ENCODE results near the gene E2F6. TPM values are rescaled to one million over a fixed set of nuclear protein-coding genes. Genes with fewer than 3 reads are reported as not detected.
A peak's percentile ranks its signal among the peaks of the same experiment; 100 is the strongest.

E2F6 gene
- total and polyA plus RNA-seq, 2 donors (not counting 3 experiments of a cell fraction or from before 2014, with no cell fraction given) = 7.9 to 15.7 TPM

- Histone ChIP-seq H3K9me1 (replicated peaks; ENCODE audit: control insufficient read depth, extremely low read depth, insufficient read depth, low read length) (no peaks in the 10 kb centered on the region), H3K9ac (replicated peaks; ENCODE audit: extremely low read depth, insufficient read depth, low read length) (no peak overlapping the region), H3K4me3 (replicated peaks in 1 of 3; ENCODE audit: insufficient read depth in 1 of 3, low read depth in 1 of 3, low read length in 3 of 3) (no peak overlapping the region), H3K79me2 (ENCODE audit: control insufficient read depth, insufficient read depth, low read length) (peaks cover 28% of the 10 kb centered on the region), H2AFZ (ENCODE audit: low read depth, low read length) (no peak overlapping the region), H3K4me1 (ENCODE audit: control insufficient read depth, extremely low read depth, insufficient read depth, low read length) (peaks cover 18% of the 10 kb centered on the region), H3K27me3 (ENCODE audit: control insufficient read depth in 2 of 2, insufficient read depth in 2 of 2, low read length in 2 of 2) (no peaks in the 10 kb centered on the region), H3K36me3 (ENCODE audit: control insufficient read depth in 2 of 2, extremely low read depth in 1 of 2, insufficient read depth in 2 of 2, low read length in 2 of 2) (no peaks in the 10 kb centered on the region), H3K27ac (ENCODE audit: insufficient read depth, low read depth, low read length) (no peak overlapping the region), H4K20me1 (replicated peaks; ENCODE audit: control insufficient read depth, extremely low read depth, insufficient read depth, low read length) (peaks cover 2% of the 10 kb centered on the region), H3K4me2 (ENCODE audit: insufficient read depth, low read length) (no peak overlapping the region), H3K9me3 (replicated peaks; ENCODE audit: control insufficient read depth, insufficient read depth, low read length) (no peaks in the 10 kb centered on the region)
- TF ChIP-seq GATA2 (IDR thresholded peaks at IDR 0.05; ENCODE audit: insufficient read depth, insufficient read length, low read depth, low read length) (no peak), FOS (IDR thresholded peaks at IDR 0.05; ENCODE audit: borderline replicate concordance, insufficient read depth, low read length) (no peak), MYC (IDR thresholded peaks at IDR 0.05; ENCODE audit: low read depth, low read length) (no peak), POLR2A (IDR thresholded peaks at IDR 0.05; ENCODE audit: low read depth, low read length) (no peak), POLR2AphosphoS5 (IDR thresholded peaks at IDR 0.05; ENCODE audit: insufficient read depth, low read depth, low read length) (no peak)
- FAIRE-seq = no peak
- intact Hi-C loops (cut with micrococcal nuclease) (loop anchor here (5.0 to 10.0 kb wide), 2 partner anchors 277 to 310 kb away; partner anchors contain the start of gene LPIN1), dilution Hi-C loops (cut with MboI; ENCODE audit: extremely low pct_ligation_motif_present, low sequenced_read_pairs) (no loop called here)
- ChIA-PET CTCF (no interaction called here), POLR2A (no interaction called here)
- DNase-seq (ENCODE audit: low read depth, low spot score) = no peak
- no TSS peak for BruUV-seq (replicated peaks)
Observed at GRCh38 chr2:11467749-11468148, 1.8 kb upstream of the E2F6 start.

- Histone ChIP-seq H3K27me3 (ENCODE audit: control insufficient read depth in 2 of 2, insufficient read depth in 2 of 2, low read length in 2 of 2) (no peaks in the 10 kb centered on the region), H3K9me1 (replicated peaks; ENCODE audit: control insufficient read depth, extremely low read depth, insufficient read depth, low read length) (no peaks in the 10 kb centered on the region), H3K27ac (ENCODE audit: insufficient read depth, low read depth, low read length) (no peak overlapping the region), H4K20me1 (replicated peaks; ENCODE audit: control insufficient read depth, extremely low read depth, insufficient read depth, low read length) (peaks cover 2% of the 10 kb centered on the region), H3K4me1 (ENCODE audit: control insufficient read depth, extremely low read depth, insufficient read depth, low read length) (peaks cover 21% of the 10 kb centered on the region), H3K9me3 (replicated peaks; ENCODE audit: control insufficient read depth, insufficient read depth, low read length) (no peaks in the 10 kb centered on the region), H2AFZ (ENCODE audit: low read depth, low read length) (no peak overlapping the region), H3K36me3 (ENCODE audit: control insufficient read depth in 2 of 2, extremely low read depth in 1 of 2, insufficient read depth in 2 of 2, low read length in 2 of 2) (no peaks in the 10 kb centered on the region), H3K79me2 (ENCODE audit: control insufficient read depth, insufficient read depth, low read length) (peaks cover 34% of the 10 kb centered on the region), H3K9ac (replicated peaks; ENCODE audit: extremely low read depth, insufficient read depth, low read length) (no peak overlapping the region), H3K4me2 (ENCODE audit: insufficient read depth, low read length) (peak overlapping the region; percentile 27), H3K4me3 (replicated peaks in 1 of 3; ENCODE audit: insufficient read depth in 1 of 3, low read depth in 1 of 3, low read length in 3 of 3) (no peak overlapping the region)
- BruUV-seq (replicated peaks) = no TSS peak
- CTCF ChIA-PET = interaction anchor here (2.6 to 3.3 kb wide), 2 partner anchors 11 to 335 kb away, joined by 14 to 26 read pairs; a partner anchor contains a TSS
- POLR2A ChIA-PET = no interaction called here
- DNase-seq (ENCODE audit: low read depth, low spot score) (no peak), FAIRE-seq (no peak)
- dilution Hi-C loops (cut with MboI; ENCODE audit: extremely low pct_ligation_motif_present, low sequenced_read_pairs) = no loop called here
- TF ChIP-seq GATA2 (IDR thresholded peaks at IDR 0.05; ENCODE audit: insufficient read depth, insufficient read length, low read depth, low read length) (no peak), EZH2 (IDR thresholded peaks at IDR 0.05; ENCODE audit: borderline replicate concordance, low read depth, low read length, severe bottlenecking) (no peak), FOS (IDR thresholded peaks at IDR 0.05; ENCODE audit: borderline replicate concordance, insufficient read depth, low read length) (no peak), MAX (IDR thresholded peaks at IDR 0.05; ENCODE audit: insufficient read depth, insufficient read length) (no peak), POLR2A (IDR thresholded peaks at IDR 0.05; ENCODE audit: low read depth, low read length) (no peak), POLR2AphosphoS5 (IDR thresholded peaks at IDR 0.05; ENCODE audit: insufficient read depth, low read depth, low read length) (no peak), MYC (IDR thresholded peaks at IDR 0.05; ENCODE audit: low read depth, low read length) (no peak), CTCF (IDR thresholded peaks at IDR 0.05; ENCODE audit: extremely low read depth in 1 of 2, insufficient read depth in 1 of 2, low read depth in 1 of 2, low read length in 2 of 2) (no peak), JUN (IDR thresholded peaks at IDR 0.05; ENCODE audit: borderline replicate concordance, insufficient read depth, insufficient read length, low read depth) (no peak)
- intact Hi-C loops (cut with micrococcal nuclease) = loop anchor here (5.0 to 10.0 kb wide), 2 partner anchors 278 to 310 kb away; partner anchors contain the start of gene LPIN1
Observed at GRCh38 chr2:11467129-11467649, 1.2 kb upstream of the E2F6 start.
